Sigmoid colon (tissue), 7 donors: ENCODE data around the gene FRMPD4. TPM values are rescaled to one million over a fixed set of nuclear protein-coding genes. Genes with fewer than 3 reads are reported as not detected.

Source experiments
- DNase-seq: peaks from one replicate; pipeline ENCODE4 v3.0.0-alpha.2; 2019
- H3K27ac ChIP-seq, 4 donors: fragments of 200-600 bp; sonication (generic); one replicate each; pipeline ENCODE4 v1.5.1; 2016 to 2019; ENCODE audit warnings: mild to moderate bottlenecking in 1 of 4
- H3K27me3 ChIP-seq, 3 donors: fragments of 200-600 bp; sonication (generic); one replicate each; pipeline ENCODE4 v1.5.1; 2019; ENCODE audit warnings: mild to moderate bottlenecking in 1 of 3
- H3K36me3 ChIP-seq, 4 donors: fragments of 200-600 bp; sonication (generic); one replicate each; pipeline ENCODE4 v1.5.1; 2016 to 2019
- H3K4me1 ChIP-seq, 4 donors: fragments of 200-600 bp; sonication (generic); one replicate each; pipeline ENCODE4 v1.5.1; 2017 to 2019
- H3K4me3 ChIP-seq, 4 donors: fragments of 200-600 bp; sonication (generic); one replicate each; pipeline ENCODE4 v1.5.1; 2017 to 2019; ENCODE audit warnings: mild to moderate bottlenecking in 2 of 4, moderate library complexity in 1 of 4
- H3K9me3 ChIP-seq, 4 donors: fragments of 200-600 bp in 3 of 4; sonication (generic) in 3 of 4; one replicate each; pipeline versions ENCODE4 v1.5.1 to v1.6.1; 2013 to 2019
- CTCF ChIP-seq, 4 experiments: fragments of 450-650 bp in 3 of 4; fragments of 200-600 bp in 1 of 4; IDR thresholded peaks; one replicate each; pipeline ENCODE4 v1.5.1; 2016 to 2019; ENCODE audit warnings: antibody characterized with exemption in 4 of 4, mild to moderate bottlenecking in 3 of 4, moderate library complexity in 2 of 4
- EP300 ChIP-seq, 4 donors: sonication (generic); formaldehyde crosslinking; IDR thresholded peaks; one replicate each; pipeline ENCODE4 v1.6.1; 2017; ENCODE audit warnings: antibody characterized with exemption in 4 of 4
- POLR2A ChIP-seq, 2 donors: fragments of 450-650 bp; IDR thresholded peaks; one replicate each; pipeline ENCODE4 v1.6.1; 2016; ENCODE audit warnings: antibody characterized with exemption in 2 of 2, mild to moderate bottlenecking in 2 of 2, moderate library complexity in 2 of 2
- POLR2AphosphoS5 ChIP-seq, 4 donors: sonication (generic); formaldehyde crosslinking; IDR thresholded peaks; one replicate each; pipeline ENCODE4 v1.6.1; 2017; ENCODE audit warnings: antibody characterized with exemption in 4 of 4
- WGBS, 2 donors: extraction: QIAGEN DNeasy Blood & Tissue Kit; methylation state at CpG; one replicate each; pipeline ENCODE4 v1.1.7; 2013; 5-methylcytosine and 5-hydroxymethylcytosine counted together
- intact Hi-C: fragments of 100-400 bp; cut with DNase I; formaldehyde crosslinking; loops from one replicate; pipeline ENCODE4 v1.15.1; 2023
- polyA plus RNA-seq, 3 donors: library from polyadenylated mRNA; stranded (reverse); fragments of 200-250 nt; gene quantifications; one replicate each; pipeline ENCODE4 v1.2.3, GENCODE V29; 2013
- total RNA-seq, 4 donors: library from RNA; depleted of rRNA; stranded (reverse); fragments of >200 nt; gene quantifications; one replicate each; pipeline ENCODE4 v1.1.0, GENCODE V29; 2016
- donor health status: healthy with polysubstance abuse.
- donor health status: Bipolar disorder and iron deficiency.
- donor health status: healthy.

The FRMPD4 gene
- total and polyA plus RNA-seq, 7 donors = 0.22 to 5.8 (median 2.9) TPM; not detected in 2

- no peaks in the 10 kb centered on the region for H3K36me3 ChIP-seq
- H3K4me3 ChIP-seq = no peak overlapping the region
- H3K9me3 ChIP-seq = no peaks in the 10 kb centered on the region
- H3K4me1 ChIP-seq = no peaks in the 10 kb centered on the region
- no peak for DNase-seq
- H3K27me3 ChIP-seq = no peaks in the 10 kb centered on the region
- H3K27ac ChIP-seq = no peak overlapping the region
- intact Hi-C loops = no loop called here
- 67 to 73% methylated on average over 2 of the region's 2 CpGs for WGBS, 2 donors
- TF ChIP-seq POLR2AphosphoS5 (IDR thresholded peaks at IDR 0.05) (no peak), POLR2A (IDR thresholded peaks at IDR 0.05) (no peak), CTCF (IDR thresholded peaks at IDR 0.05) (no peak), EP300 (IDR thresholded peaks at IDR 0.05) (no peak)
Measured at GRCh38 chrX:12673487-12673886, 535.2 kb downstream of the FRMPD4 start.

- no peak overlapping the region for H3K4me3 ChIP-seq
- no peaks in the 10 kb centered on the region for H3K4me1 ChIP-seq
- no peaks in the 10 kb centered on the region for H3K36me3 ChIP-seq
- no peak for DNase-seq
- no peak overlapping the region for H3K27ac ChIP-seq
- no peak for TF ChIP-seq CTCF (IDR thresholded peaks at IDR 0.05)
- no peak for TF ChIP-seq POLR2AphosphoS5 (IDR thresholded peaks at IDR 0.05)
- no peak for TF ChIP-seq POLR2A (IDR thresholded peaks at IDR 0.05)
- no peak for TF ChIP-seq EP300 (IDR thresholded peaks at IDR 0.05)
- WGBS, 2 donors = 97 to 98% methylated on average over 1 of the region's 1 CpG
- intact Hi-C loops = no loop called here
- no peaks in the 10 kb centered on the region for H3K9me3 ChIP-seq
- H3K27me3 ChIP-seq = no peaks in the 10 kb centered on the region
Measured at GRCh38 chrX:12679522-12679921, 541.2 kb downstream of the FRMPD4 start.

GRCh38 chrX:12681047-12681446, 542.8 kb downstream of the FRMPD4 start:
- WGBS, 2 donors = 18 to 84% methylated on average over 7 of the region's 7 CpGs
- intact Hi-C loops = no loop called here
- Histone ChIP-seq H3K4me1 (no peaks in the 10 kb centered on the region), H3K9me3 (no peaks in the 10 kb centered on the region), H3K36me3 (no peaks in the 10 kb centered on the region), H3K4me3 (no peak overlapping the region), H3K27ac (no peak overlapping the region), H3K27me3 (no peaks in the 10 kb centered on the region)
- DNase-seq = no peak
- no peak for TF ChIP-seq CTCF (IDR thresholded peaks at IDR 0.05)
- TF ChIP-seq POLR2AphosphoS5 (IDR thresholded peaks at IDR 0.05) = no peak
- no peak for TF ChIP-seq EP300 (IDR thresholded peaks at IDR 0.05)
- TF ChIP-seq POLR2A (IDR thresholded peaks at IDR 0.05) = no peak

GRCh38 chrX:12685541-12685940, 547.3 kb downstream of the FRMPD4 start:
- no peak overlapping the region for H3K27ac ChIP-seq
- intact Hi-C loops = no loop called here
- DNase-seq = no peak
- no peak overlapping the region for H3K4me3 ChIP-seq
- no peaks in the 10 kb centered on the region for H3K9me3 ChIP-seq
- no peaks in the 10 kb centered on the region for H3K4me1 ChIP-seq
- no peaks in the 10 kb centered on the region for H3K27me3 ChIP-seq
- no peak for TF ChIP-seq CTCF (IDR thresholded peaks at IDR 0.05)
- no peak for TF ChIP-seq POLR2AphosphoS5 (IDR thresholded peaks at IDR 0.05)
- no peak for TF ChIP-seq EP300 (IDR thresholded peaks at IDR 0.05)
- TF ChIP-seq POLR2A (IDR thresholded peaks at IDR 0.05) = no peak
- WGBS, 2 donors = 58 to 67% methylated on average over 2 of the region's 2 CpGs
- no peaks in the 10 kb centered on the region for H3K36me3 ChIP-seq

GRCh38 chrX:12686331-12686730, 548.1 kb downstream of the FRMPD4 start:
- H3K4me1 ChIP-seq = no peaks in the 10 kb centered on the region
- no peaks in the 10 kb centered on the region for H3K36me3 ChIP-seq
- H3K27me3 ChIP-seq = no peaks in the 10 kb centered on the region
- no peak overlapping the region for H3K4me3 ChIP-seq
- no peak overlapping the region for H3K27ac ChIP-seq
- no peak for DNase-seq
- intact Hi-C loops = no loop called here
- H3K9me3 ChIP-seq = no peaks in the 10 kb centered on the region
- TF ChIP-seq POLR2A (IDR thresholded peaks at IDR 0.05) (no peak), EP300 (IDR thresholded peaks at IDR 0.05) (no peak), CTCF (IDR thresholded peaks at IDR 0.05) (no peak), POLR2AphosphoS5 (IDR thresholded peaks at IDR 0.05) (no peak)
